H1 (cell line): Measurements from ENCODE around the gene WIPF3. TPM values are rescaled to one million over a fixed set of nuclear protein-coding genes. Genes with fewer than 3 reads are reported as not detected.

Source experiments
- CTCF ChIA-PET: fragments of 300-600 bp; sonication (Branson Sonifier 250); formaldehyde crosslinking; loops from one replicate; lab custom pipeline; 2021; ENCODE audit not compliant: partially characterized antibody; lab: Charles Lee
- POLR2A ChIA-PET: fragments of 300-600 bp; sonication (Branson Sonifier 250); formaldehyde crosslinking; loops from one replicate; lab custom pipeline; 2021; ENCODE audit warnings: inconsistent platforms; ENCODE audit not compliant: partially characterized antibody; lab: Charles Lee
- DNase-seq, 2 experiments: peaks; one replicate each; pipeline versions ENCODE4 v3.0.0 to v3.0.0-alpha.2; 2010 to 2022; ENCODE audit warnings: low spot score in 2 of 2, low read depth in 1 of 2, mixed read lengths in 1 of 2
- FAIRE-seq: peaks from 2 replicates; lab custom pipeline; 2011; peaks lifted over from hg19 to GRCh38; lab: Jason Lieb, UNC
- H2AFZ ChIP-seq: 2 replicates; pipeline ENCODE4 v1.8.1; 2012; ENCODE audit warnings: low read length, inconsistent platforms
- H2AK5ac ChIP-seq: 2 replicates; pipeline ENCODE4 v1.6.1; 2013; ENCODE audit warnings: low read depth, low read length
- H2BK120ac ChIP-seq: replicated peaks from 2 replicates; pipeline ENCODE3; 2013; ENCODE audit warnings: low read depth, low read length, inconsistent platforms
- H2BK12ac ChIP-seq: 2 replicates; pipeline ENCODE4 v1.6.1; 2013; ENCODE audit warnings: low read depth, low read length
- H2BK15ac ChIP-seq: 2 replicates; pipeline ENCODE4 v1.6.1; 2013; ENCODE audit warnings: low read length
- H2BK20ac ChIP-seq: 2 replicates; pipeline ENCODE4 v1.6.1; 2013; ENCODE audit warnings: low read length
- H2BK5ac ChIP-seq: 2 replicates; pipeline ENCODE4 v1.6.1; 2013; ENCODE audit warnings: low read depth, low read length
- H3K14ac ChIP-seq: 2 replicates; pipeline ENCODE4 v1.6.1; 2013; ENCODE audit warnings: inconsistent platforms; ENCODE audit not compliant: insufficient read length
- H3K18ac ChIP-seq: 2 replicates; pipeline ENCODE4 v1.6.1; 2013; ENCODE audit warnings: low read length; ENCODE audit errors: extremely low read depth
- H3K23ac ChIP-seq: 2 replicates; pipeline ENCODE4 v1.6.1; 2013; ENCODE audit warnings: inconsistent platforms; ENCODE audit not compliant: insufficient read length
- H3K23me2 ChIP-seq: 2 replicates; pipeline ENCODE4 v1.6.1; 2013; ENCODE audit warnings: low read depth, low read length
- H3K27ac ChIP-seq: 2 replicates; pipeline ENCODE4 v1.6.1; 2011; ENCODE audit warnings: low read depth, low read length, inconsistent platforms
- H3K27me3 ChIP-seq, 4 experiments: replicated peaks in 1 of 4; 1 replicate in 1 of 4; 2 replicates in 3 of 4; pipeline versions ENCODE4 v1.6.1 to v1.8.1; 2011 to 2013; ENCODE audit warnings: low read length in 3 of 4, mild to moderate bottlenecking in 3 of 4, inconsistent platforms in 2 of 4, mixed read lengths in 2 of 4, moderate library complexity in 1 of 4; ENCODE audit not compliant: control insufficient read depth in 3 of 4, insufficient read depth in 3 of 4; ENCODE audit errors: extremely low read depth in 1 of 4
- H3K36me3 ChIP-seq, 4 experiments: 2 replicates each; pipeline versions ENCODE4 v1.6.1 to v1.8.1; 2011 to 2013; ENCODE audit warnings: mild to moderate bottlenecking in 4 of 4, low read length in 3 of 4, moderate library complexity in 2 of 4, control low read depth in 1 of 4, inconsistent platforms in 1 of 4; ENCODE audit not compliant: insufficient read depth in 4 of 4, control insufficient read depth in 2 of 4
- H3K4ac ChIP-seq: replicated peaks from 2 replicates; pipeline ENCODE3; 2013; ENCODE audit warnings: low read length, low read depth, mixed read lengths, inconsistent platforms; ENCODE audit not compliant: insufficient read length
- H3K4me1 ChIP-seq, 4 experiments: replicated peaks in 1 of 4; 1 replicate in 1 of 4; 2 replicates in 3 of 4; pipeline versions ENCODE4 v1.6.1 to v1.8.1; 2011 to 2013; ENCODE audit warnings: low read length in 3 of 4, inconsistent platforms in 2 of 4, mixed read lengths in 1 of 4; ENCODE audit not compliant: insufficient read depth in 4 of 4, control insufficient read depth in 3 of 4
- H3K4me2 ChIP-seq, 2 experiments: 2 replicates each; pipeline versions ENCODE4 v1.6.1 to v1.8.1; 2011 to 2013; ENCODE audit warnings: low read depth in 2 of 2, low read length in 2 of 2, control low read depth in 1 of 2, inconsistent platforms in 1 of 2, mild to moderate bottlenecking in 1 of 2; ENCODE audit not compliant: insufficient read depth in 1 of 2
- H3K4me3 ChIP-seq, 4 experiments: fragments of 200-600, 300-600 bp in 1 of 4; sonication (generic), shearing (Covaris generic), sonication (Bioruptor Twin) in 1 of 4; 2 replicates each; pipeline versions ENCODE4 v1.5.1 to v1.8.1; 2011 to 2016; ENCODE audit warnings: low read length in 4 of 4, low read depth in 3 of 4, control low read depth in 2 of 4, inconsistent platforms in 2 of 4, mild to moderate bottlenecking in 2 of 4, mixed read lengths in 1 of 4, moderate library complexity in 1 of 4; ENCODE audit not compliant: insufficient read depth in 2 of 4; ENCODE audit errors: extremely low read depth in 1 of 4
- H3K56ac ChIP-seq: replicated peaks from 2 replicates; pipeline ENCODE3; 2013; ENCODE audit warnings: low read depth, mild to moderate bottlenecking, mixed read lengths, low read length, inconsistent platforms; ENCODE audit not compliant: insufficient read length
- H3K79me1 ChIP-seq: 2 replicates; pipeline ENCODE4 v1.6.1; 2013; ENCODE audit warnings: low read depth, low read length, control low read depth
- H3K79me2 ChIP-seq, 2 experiments: 2 replicates each; pipeline versions ENCODE4 v1.6.1 to v1.8.1; 2012 to 2013; ENCODE audit warnings: low read length in 2 of 2, mild to moderate bottlenecking in 2 of 2, inconsistent platforms in 1 of 2; ENCODE audit not compliant: insufficient read depth in 2 of 2, control insufficient read depth in 1 of 2
- H3K9ac ChIP-seq, 4 experiments: replicated peaks in 1 of 4; 1 replicate in 1 of 4; 2 replicates in 3 of 4; pipeline versions ENCODE4 v1.6.1 to v1.8.1; 2011 to 2013; ENCODE audit warnings: low read depth in 3 of 4, low read length in 3 of 4, control low read depth in 2 of 4, mild to moderate bottlenecking in 2 of 4, moderate library complexity in 2 of 4, inconsistent platforms in 1 of 4; ENCODE audit errors: extremely low read depth in 1 of 4
- H3K9me3 ChIP-seq, 2 experiments: 2 replicates each; pipeline versions ENCODE4 v1.6.1 to v1.8.1; 2012 to 2013; ENCODE audit warnings: mild to moderate bottlenecking in 2 of 2, moderate library complexity in 2 of 2, control low read depth in 1 of 2, inconsistent platforms in 1 of 2, low read depth in 1 of 2, low read length in 1 of 2, mixed read lengths in 1 of 2; ENCODE audit not compliant: insufficient read depth in 2 of 2
- H4K20me1 ChIP-seq, 2 experiments: replicated peaks in 1 of 2; 2 replicates each; pipeline versions ENCODE3 to v1.8.1; 2011 to 2013; ENCODE audit warnings: inconsistent platforms in 2 of 2, low read length in 2 of 2, mild to moderate bottlenecking in 1 of 2; ENCODE audit not compliant: insufficient read depth in 2 of 2, control insufficient read depth in 1 of 2
- H4K5ac ChIP-seq: 2 replicates; pipeline ENCODE4 v1.6.1; 2013; ENCODE audit warnings: low read length, low read depth, mixed read lengths, inconsistent platforms; ENCODE audit not compliant: insufficient read length
- H4K8ac ChIP-seq: 2 replicates; pipeline ENCODE4 v1.8.0; 2013; ENCODE audit warnings: mild to moderate bottlenecking, moderate library complexity, low read length, inconsistent platforms; ENCODE audit not compliant: insufficient read depth; ENCODE audit errors: extremely low read depth
- H4K91ac ChIP-seq: replicated peaks from 2 replicates; pipeline ENCODE3; 2013; ENCODE audit warnings: low read length, mixed read lengths, inconsistent platforms; ENCODE audit not compliant: insufficient read length
- E2F6 ChIP-seq: IDR thresholded peaks from 2 replicates; pipeline ENCODE4 v1.6.1; 2012; ENCODE audit warnings: inconsistent platforms
- JUN ChIP-seq: IDR thresholded peaks from 2 replicates; pipeline ENCODE4 v1.6.1; 2011; ENCODE audit warnings: low read depth, mild to moderate bottlenecking, improper control_type of control experiment, low read length
- POLR2AphosphoS5 ChIP-seq: IDR thresholded peaks from 2 replicates; pipeline ENCODE4 v1.6.1; 2011; ENCODE audit warnings: low read depth, low read length
- WGBS, 2 experiments: shearing (Covaris generic) in 1 of 2; methylation state at CpG; one replicate each; pipeline versions ENCODE4 v1.1.6 to v1.1.7; 2013 to 2015; ENCODE audit warnings: low lambda C conversion rate in 2 of 2, mixed read lengths in 2 of 2, inconsistent platforms in 1 of 2, low coverage in 1 of 2, missing lambda C conversion rate in 1 of 2; ENCODE audit not compliant: insufficient replicate concordance in 2 of 2, insufficient coverage in 1 of 2, insufficient read length in 1 of 2; ENCODE audit errors: extremely low coverage in 1 of 2, missing lambda C conversion rate in 1 of 2; 5-methylcytosine and 5-hydroxymethylcytosine counted together
- polyA plus RNA-seq, 7 experiments: library from polyadenylated mRNA; depleted of rRNA in 3 of 7; stranded (reverse) in 5 of 7; unstranded in 2 of 7; fragments of >200 nt in 5 of 7; fragments of 200-250 nt in 2 of 7; gene quantifications; 1 replicate in 5 of 7; 2 replicates in 1 of 7; 4 replicates in 1 of 7; pipeline versions ENCODE4 v1.2.1 to v1.2.3, GENCODE V29; 2011 to 2013; ENCODE audit warnings: missing spikeins in 2 of 7, mixed read lengths in 2 of 7
- total RNA-seq: library from RNA; stranded (reverse); fragmentation: NEBNext Ultra II Directional; extraction: Animal tissue kit (Norgen Biotek cat#: 25700); gene quantifications from 2 replicates; pipeline ENCODE4 v1.2.1, GENCODE V29; 2021

The WIPF3 gene
- total and polyA plus RNA-seq, 2 of the 8 experiments (the other 6 are each of a cell fraction or from before 2014, with no cell fraction given), result 5.0 to 12.1 TPM

- POLR2A ChIA-PET, result no interaction called here
- Histone ChIP-seq H3K36me3 (no peaks in the 10 kb centered on the region), H2AK5ac (no peak overlapping the region; the same call in 1 of the 2 replicates), H3K79me2 (no peaks in the 10 kb centered on the region), H3K4me3 (no peak overlapping the region), H3K14ac (no peak overlapping the region), H2BK120ac (no peak overlapping the region), H3K4ac (no peak overlapping the region), H3K79me1 (no peaks in the 10 kb centered on the region), H3K23me2 (no peaks in the 10 kb centered on the region; the same call in 1 of the 2 replicates), H4K5ac (no peak overlapping the region), H3K9me3 (no peaks in the 10 kb centered on the region), H4K8ac (no peak overlapping the region), H2BK5ac (no peak overlapping the region), H2BK12ac (no peak overlapping the region), H3K56ac (no peak overlapping the region), H3K4me2 (no peak overlapping the region), H2BK20ac (no peak overlapping the region), H3K27ac (no peak overlapping the region), H3K4me1 (peaks cover 0 to 7% (median under 1%) of the 10 kb centered on the region in 4 experiments; a peak in 3 of 7 replicates), H2AFZ (no peak overlapping the region), H3K18ac (no peak overlapping the region), H4K91ac (no peak overlapping the region), H3K23ac (no peak overlapping the region), H3K9ac (no peak overlapping the region), H2BK15ac (no peak overlapping the region), H3K27me3 (no peaks in the 10 kb centered on the region), H4K20me1 (peaks cover 0 to 2% of the 10 kb centered on the region in 2 experiments)
- DNase-seq, result no peak
- WGBS, 2 experiments, result 92% methylated on average over 5 of the region's 5 CpGs; no CpG with 5 or more reads in 1 of the 2 experiments
- CTCF ChIA-PET, result interaction anchor here (1.5 kb wide), 1 partner anchor 20 kb away, joined by 4 read pairs; no protein-coding TSS in a partner anchor
- no peak for FAIRE-seq
- TF ChIP-seq POLR2AphosphoS5 (no peak), E2F6 (no peak), JUN (no peak)
Measured at GRCh38 chr7:29859104-29859503, 52.8 kb downstream of the WIPF3 start.
